CD14-positive monocyte (primary cell): ENCODE data around the gene WASF2. TPM values are rescaled to one million over a fixed set of nuclear protein-coding genes. Genes with fewer than 3 reads are reported as not detected.

Source experiments
- DNase-seq, 3 donors: peaks; one replicate each; pipeline ENCODE4 v3.0.0-alpha.2; 2011 to 2022
- H2AFZ ChIP-seq: 2 replicates; pipeline ENCODE4 v1.6.0; 2012; ENCODE audit warnings: mild to moderate bottlenecking, low read depth, low read length, inconsistent platforms; ENCODE audit not compliant: insufficient read depth, poor library complexity, severe bottlenecking
- H3K27ac ChIP-seq, 2 donors: 1 replicate in 1 of 2; 2 replicates in 1 of 2; pipeline ENCODE4 v1.5.1; 2012 to 2013; ENCODE audit warnings: low read length in 2 of 2, control low read depth in 1 of 2, inconsistent platforms in 1 of 2, low read depth in 1 of 2, mild to moderate bottlenecking in 1 of 2
- H3K27me3 ChIP-seq, 2 donors: one replicate each; pipeline versions ENCODE4 v1.6.0 to v1.6.1; 2011 to 2013; ENCODE audit warnings: low read length in 2 of 2; ENCODE audit not compliant: control insufficient read depth in 2 of 2, insufficient read depth in 2 of 2
- H3K36me3 ChIP-seq, 2 donors: replicated peaks in 1 of 2; 1 replicate in 1 of 2; 2 replicates in 1 of 2; pipeline versions ENCODE4 v1.5.1 to v1.6.1; 2012 to 2013; ENCODE audit warnings: low read length in 2 of 2, control low read depth in 1 of 2, inconsistent platforms in 1 of 2, mild to moderate bottlenecking in 1 of 2; ENCODE audit not compliant: insufficient read depth in 2 of 2, control insufficient read depth in 1 of 2
- H3K4me1 ChIP-seq, 2 donors: 1 replicate in 1 of 2; 2 replicates in 1 of 2; pipeline versions ENCODE4 v1.5.1 to v1.6.1; 2012 to 2013; ENCODE audit warnings: low read length in 2 of 2, control low read depth in 1 of 2, inconsistent platforms in 1 of 2, mild to moderate bottlenecking in 1 of 2, moderate library complexity in 1 of 2; ENCODE audit not compliant: insufficient read depth in 2 of 2, control insufficient read depth in 1 of 2
- H3K4me2 ChIP-seq: replicated peaks from 2 replicates; pipeline ENCODE3; 2012; ENCODE audit warnings: low read length, moderate library complexity, mild to moderate bottlenecking; ENCODE audit not compliant: poor library complexity, severe bottlenecking; ENCODE audit errors: extremely low read depth
- H3K4me3 ChIP-seq, 3 experiments: fragments of 200-600 bp in 1 of 3; sonication (generic) in 1 of 3; replicated peaks in 1 of 3; 1 replicate in 2 of 3; 2 replicates in 1 of 3; pipeline ENCODE4 v1.5.1; 2011 to 2013; ENCODE audit warnings: low read length in 3 of 3, mild to moderate bottlenecking in 3 of 3, control low read depth in 2 of 3, low read depth in 2 of 3, inconsistent platforms in 1 of 3, moderate library complexity in 1 of 3
- H3K79me2 ChIP-seq: 2 replicates; pipeline ENCODE4 v1.6.0; 2012; ENCODE audit warnings: mild to moderate bottlenecking, control low read depth, inconsistent platforms, low read length, moderate library complexity; ENCODE audit not compliant: insufficient read depth
- H3K9ac ChIP-seq: 2 replicates; pipeline ENCODE4 v1.6.0; 2017; ENCODE audit warnings: low read length, mild to moderate bottlenecking; ENCODE audit not compliant: insufficient read depth, poor library complexity, severe bottlenecking
- H3K9me3 ChIP-seq, 2 donors: replicated peaks in 1 of 2; 1 replicate in 1 of 2; 2 replicates in 1 of 2; pipeline versions ENCODE4 v1.5.1 to v1.6.1; 2012 to 2013; ENCODE audit warnings: low read length in 2 of 2, control low read depth in 1 of 2; ENCODE audit not compliant: control insufficient read depth in 1 of 2, insufficient read depth in 1 of 2
- H4K20me1 ChIP-seq: 2 replicates; pipeline ENCODE4 v1.6.0; 2012; ENCODE audit warnings: mild to moderate bottlenecking, low read length, control low read depth, moderate library complexity; ENCODE audit not compliant: insufficient read depth
- H3K27ac Mint-ChIP-seq, 7 donors: one replicate each; pipeline ENCODE4 v1.8.0; 2020; ENCODE audit warnings: mild to moderate bottlenecking in 7 of 7, mixed read lengths in 7 of 7, moderate library complexity in 6 of 7, inconsistent platforms in 2 of 7
- H3K27me3 Mint-ChIP-seq, 3 donors: one replicate each; pipeline ENCODE4 v1.8.0; 2021 to 2022; ENCODE audit warnings: low read depth in 3 of 3, mild to moderate bottlenecking in 3 of 3, mixed read lengths in 3 of 3, moderate library complexity in 3 of 3, inconsistent platforms in 1 of 3
- H3K36me3 Mint-ChIP-seq, 2 donors: one replicate each; pipeline ENCODE4 v1.8.0; 2020; ENCODE audit warnings: mixed read lengths in 2 of 2, inconsistent platforms in 1 of 2, mild to moderate bottlenecking in 1 of 2
- H3K4me1 Mint-ChIP-seq: one replicate; pipeline ENCODE4 v1.8.0; 2020; ENCODE audit warnings: mild to moderate bottlenecking, mixed read lengths
- H3K4me3 Mint-ChIP-seq, 2 donors: one replicate each; pipeline ENCODE4 v1.8.0; 2020; ENCODE audit warnings: mild to moderate bottlenecking in 2 of 2, mixed read lengths in 2 of 2, moderate library complexity in 1 of 2
- H3K9me3 Mint-ChIP-seq, 7 donors: one replicate each; pipeline ENCODE4 v1.8.0; 2020 to 2022; ENCODE audit warnings: mixed read lengths in 7 of 7, mild to moderate bottlenecking in 6 of 7, moderate library complexity in 6 of 7, inconsistent platforms in 2 of 7
- WGBS: methylation state at CpG from one replicate; pipeline ENCODE4 v1.1.5; 2013; ENCODE audit warnings: missing lambda C conversion rate; ENCODE audit not compliant: insufficient coverage; 5-methylcytosine and 5-hydroxymethylcytosine counted together
- intact Hi-C, 2 donors: fragments of 100-400 bp; cut with micrococcal nuclease; formaldehyde crosslinking; loops; one replicate each; pipeline versions ENCODE4 v1.15.0 to v1.15.1; 2023
- polyA plus RNA-seq, 3 donors: library from polyadenylated mRNA; depleted of rRNA in 1 of 3; unstranded in 2 of 3; stranded (reverse) in 1 of 3; fragments of 300-500 nt in 2 of 3; fragments of >200 nt in 1 of 3; fragmentation: Illumina TruSeq in 2 of 3; gene quantifications; 1 replicate in 2 of 3; 2 replicates in 1 of 3; pipeline ENCODE4 v1.2.3, GENCODE V29; 2012 to 2021
- TF ChIP-seq, protein P1 (sequence below): fragments of 200-600 bp; IDR thresholded peaks from one replicate; pipeline ENCODE4 v1.8.0; 2022; ENCODE audit warnings: antibody characterized with exemption, mild to moderate bottlenecking

Gene WASF2
- polyA plus RNA-seq, 3 donors, result 53.5 to 91.6 (median 86.4) TPM

DNA sequence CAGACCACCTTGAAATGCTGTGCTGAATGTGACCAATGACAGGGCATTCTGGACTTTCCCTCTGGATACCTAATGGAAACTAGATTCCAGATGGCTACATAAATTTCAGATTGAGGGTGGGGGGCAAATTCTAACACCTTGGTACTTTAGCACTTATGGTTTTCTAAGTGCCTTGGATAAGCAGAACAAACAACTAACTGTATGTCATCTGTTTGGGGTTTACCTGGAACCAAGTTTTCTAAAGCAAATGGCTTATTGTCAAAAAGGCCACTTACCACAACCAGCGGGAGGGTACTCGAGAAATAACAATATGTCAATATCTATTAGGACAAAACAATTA lies 58.4 kb downstream of the WASF2 start:
- Histone ChIP-seq H4K20me1 (peaks cover 30% of the 10 kb centered on the region), H2AFZ (no peak overlapping the region), H3K9ac (no peak overlapping the region), H3K79me2 (peaks cover 92% of the 10 kb centered on the region), H3K9me3 (no peaks in the 10 kb centered on the region), H3K36me3 (peaks cover 0 to 8% of the 10 kb centered on the region in 2 donors), H3K27ac (peak overlapping the region; percentile 15 to 85), H3K4me3 (peak overlapping the region in 1 of 3 experiments; percentile 66), H3K27me3 (no peaks in the 10 kb centered on the region), H3K4me2 (peak overlapping the region; percentile 84), H3K4me1 (peaks cover 99 to 100% of the 10 kb centered on the region in 2 donors)
- WGBS, result no CpG with 5 or more reads among the region's 2 CpGs
- no peak for DNase-seq
- TF ChIP-seq, protein P1, sequence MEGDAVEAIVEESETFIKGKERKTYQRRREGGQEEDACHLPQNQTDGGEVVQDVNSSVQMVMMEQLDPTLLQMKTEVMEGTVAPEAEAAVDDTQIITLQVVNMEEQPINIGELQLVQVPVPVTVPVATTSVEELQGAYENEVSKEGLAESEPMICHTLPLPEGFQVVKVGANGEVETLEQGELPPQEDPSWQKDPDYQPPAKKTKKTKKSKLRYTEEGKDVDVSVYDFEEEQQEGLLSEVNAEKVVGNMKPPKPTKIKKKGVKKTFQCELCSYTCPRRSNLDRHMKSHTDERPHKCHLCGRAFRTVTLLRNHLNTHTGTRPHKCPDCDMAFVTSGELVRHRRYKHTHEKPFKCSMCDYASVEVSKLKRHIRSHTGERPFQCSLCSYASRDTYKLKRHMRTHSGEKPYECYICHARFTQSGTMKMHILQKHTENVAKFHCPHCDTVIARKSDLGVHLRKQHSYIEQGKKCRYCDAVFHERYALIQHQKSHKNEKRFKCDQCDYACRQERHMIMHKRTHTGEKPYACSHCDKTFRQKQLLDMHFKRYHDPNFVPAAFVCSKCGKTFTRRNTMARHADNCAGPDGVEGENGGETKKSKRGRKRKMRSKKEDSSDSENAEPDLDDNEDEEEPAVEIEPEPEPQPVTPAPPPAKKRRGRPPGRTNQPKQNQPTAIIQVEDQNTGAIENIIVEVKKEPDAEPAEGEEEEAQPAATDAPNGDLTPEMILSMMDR, result no peak
- Mint-ChIP-seq H3K36me3 (peaks cover 18 to 20% of the 10 kb centered on the region in 2 donors), H3K9me3 (no peaks in the 10 kb centered on the region), H3K4me1 (peaks cover 90% of the 10 kb centered on the region), H3K27ac (peak overlapping the region; percentile 69 to 96 (median 91)), H3K27me3 (peaks cover 0 to 1% (median 0%) of the 10 kb centered on the region in 3 donors), H3K4me3 (no peak overlapping the region)
- intact Hi-C loops, result loop anchor here (5.0 to 10.0 kb wide), 2 partner anchors 61 to 63 kb away; partner anchors contain the start of gene WASF2 (in 2 of the 2)

DNA sequence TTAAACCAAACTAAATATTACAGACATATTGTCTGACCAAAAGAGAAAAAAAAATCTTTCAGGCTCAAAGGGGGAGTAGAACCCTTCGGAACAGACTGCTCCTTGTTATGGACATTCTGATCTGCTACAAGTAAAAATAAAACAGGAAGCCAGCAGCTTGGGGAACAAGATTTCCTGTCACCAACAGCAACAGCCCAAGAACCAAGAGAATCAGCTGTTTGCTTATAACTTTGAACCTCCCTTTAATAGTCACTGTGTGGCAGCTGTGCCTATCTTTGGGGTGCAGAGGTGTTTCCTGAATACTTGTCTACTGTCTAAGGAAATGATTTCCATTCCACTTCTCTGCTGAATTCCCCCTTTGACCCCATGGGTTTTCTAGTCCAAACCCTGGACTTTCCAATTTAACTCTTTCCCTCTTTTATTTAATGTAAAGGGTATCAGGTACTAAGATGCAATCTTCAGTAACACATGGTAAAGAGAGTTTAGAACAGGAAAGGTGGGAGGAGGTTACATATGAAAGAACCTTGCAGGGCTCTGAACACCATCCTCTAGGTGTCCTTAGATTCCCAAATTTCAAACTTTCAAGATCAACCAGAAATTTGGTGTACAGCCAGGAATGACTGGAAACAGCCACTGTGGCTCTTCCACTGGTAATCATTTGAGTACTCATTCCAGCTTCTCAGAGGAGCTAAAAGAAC lies 58.9 kb downstream of the WASF2 start:
- no peak overlapping the region for H3K9ac ChIP-seq
- H3K36me3 Mint-ChIP-seq, result peaks cover 21 to 26% of the 10 kb centered on the region in 2 donors
- H3K4me3 ChIP-seq, result peak overlapping the region in 1 of 3 experiments; percentile 66
- peaks cover 3 to 13% of the 10 kb centered on the region in 2 donors for H3K36me3 ChIP-seq
- intact Hi-C loops, result loop anchor here (5.0 to 10.0 kb wide), 2 partner anchors 61 to 64 kb away; partner anchors contain the start of gene WASF2 (in 2 of the 2)
- peak overlapping the region in 1 of 2 donors; percentile 80 for H3K4me3 Mint-ChIP-seq
- H3K79me2 ChIP-seq, result peaks cover 93% of the 10 kb centered on the region
- no peaks in the 10 kb centered on the region for H3K9me3 Mint-ChIP-seq
- TF ChIP-seq, protein P1, result no peak
- H3K27ac Mint-ChIP-seq, result peak overlapping the region; percentile 90 to 96 (median 93)
- H4K20me1 ChIP-seq, result peaks cover 27% of the 10 kb centered on the region
- H3K27me3 ChIP-seq, result no peaks in the 10 kb centered on the region
- WGBS, result no CpG with 5 or more reads among the region's 1 CpG
- H3K27me3 Mint-ChIP-seq, result peaks cover 0 to 1% (median 0%) of the 10 kb centered on the region in 3 donors
- peaks cover 89% of the 10 kb centered on the region for H3K4me1 Mint-ChIP-seq
- DNase-seq, result peak; percentile 47 to 72 (median 66)
- H3K27ac ChIP-seq, result peak overlapping the region; percentile 15 to 85
- peak overlapping the region; percentile 84 for H3K4me2 ChIP-seq
- H2AFZ ChIP-seq, result no peak overlapping the region
- H3K4me1 ChIP-seq, result peaks cover 99 to 100% of the 10 kb centered on the region in 2 donors
- H3K9me3 ChIP-seq, result no peaks in the 10 kb centered on the region
